Thymus (tissue), 11 donors: Measurements from ENCODE around the gene HACD2. TPM values are rescaled to one million over a fixed set of nuclear protein-coding genes. Genes with fewer than 3 reads are reported as not detected.

Experiments
- DNase-seq, 9 donors: peaks; one replicate each; pipeline ENCODE4 v3.0.0-alpha.2; 2013; ENCODE audit warnings: low spot score in 9 of 9, low read depth in 6 of 9, missing footprints in 1 of 9
- H3K27ac ChIP-seq, 2 donors: one replicate each; pipeline ENCODE4 v1.5.1; 2013; ENCODE audit warnings: control low read depth in 1 of 2, low read depth in 1 of 2, low read length in 1 of 2, mild to moderate bottlenecking in 1 of 2, moderate library complexity in 1 of 2
- H3K27me3 ChIP-seq, 2 donors: one replicate each; pipeline ENCODE4 v1.5.1; 2013; ENCODE audit warnings: low read length in 1 of 2; ENCODE audit not compliant: control insufficient read depth in 2 of 2, insufficient read depth in 1 of 2
- H3K36me3 ChIP-seq, 2 donors: one replicate each; pipeline ENCODE4 v1.5.1; 2013; ENCODE audit warnings: low read length in 1 of 2, mild to moderate bottlenecking in 1 of 2, moderate library complexity in 1 of 2; ENCODE audit not compliant: control insufficient read depth in 2 of 2, insufficient read depth in 2 of 2
- H3K4me1 ChIP-seq, 2 donors: one replicate each; pipeline ENCODE4 v1.5.1; 2013; ENCODE audit warnings: low read length in 2 of 2; ENCODE audit not compliant: control insufficient read depth in 2 of 2, insufficient read depth in 2 of 2
- H3K4me3 ChIP-seq, 2 donors: one replicate each; pipeline ENCODE4 v1.5.1; 2013; ENCODE audit warnings: low read length in 2 of 2, control low read depth in 1 of 2, mild to moderate bottlenecking in 1 of 2
- H3K9me3 ChIP-seq, 2 donors: one replicate each; pipeline ENCODE4 v1.5.1; 2013; ENCODE audit warnings: low read length in 1 of 2, mild to moderate bottlenecking in 1 of 2; ENCODE audit not compliant: control insufficient read depth in 2 of 2, insufficient read depth in 1 of 2
- WGBS: extraction: QIAGEN DNeasy Blood & Tissue Kit; methylation state at CpG from one replicate; pipeline ENCODE4 v1.1.7; 2013; 5-methylcytosine and 5-hydroxymethylcytosine counted together
- polyA plus RNA-seq: library from polyadenylated mRNA; stranded (reverse); fragments of 200-250 nt; gene quantifications from one replicate; pipeline ENCODE4 v1.2.3, GENCODE V29; 2013
- total RNA-seq: library from RNA; stranded (reverse); fragments of 120-200 nt; gene quantifications from one replicate; pipeline ENCODE4 v1.2.4, GENCODE V29; 2013
- donor health status: healthy.

HACD2 gene
- total and polyA plus RNA-seq, 2 donors, result 12.2 to 16.1 TPM

GRCh38 chr3:123479891-123480290 is 105.0 kb downstream of the HACD2 start:
- Histone ChIP-seq H3K9me3 (no peaks in the 10 kb centered on the region), H3K36me3 (no peaks in the 10 kb centered on the region), H3K4me3 (no peak overlapping the region), H3K27ac (no peak overlapping the region), H3K4me1 (no peaks in the 10 kb centered on the region), H3K27me3 (peaks cover 0 to 11% of the 10 kb centered on the region in 2 donors)
- no peak for DNase-seq
- 95% methylated on average over 10 of the region's 10 CpGs for WGBS

GRCh38 chr3:123478314-123478713 is 106.5 kb downstream of the HACD2 start:
- DNase-seq, result no peak
- H3K27me3 ChIP-seq, result peaks cover 0 to 11% of the 10 kb centered on the region in 2 donors
- WGBS, result 72% methylated on average over 2 of the region's 2 CpGs
- H3K36me3 ChIP-seq, result no peaks in the 10 kb centered on the region
- H3K9me3 ChIP-seq, result no peaks in the 10 kb centered on the region
- no peak overlapping the region for H3K27ac ChIP-seq
- H3K4me3 ChIP-seq, result no peak overlapping the region
- H3K4me1 ChIP-seq, result no peaks in the 10 kb centered on the region

- 88% methylated on average over 15 of the region's 15 CpGs for WGBS
- Histone ChIP-seq H3K4me1 (no peaks in the 10 kb centered on the region), H3K36me3 (no peaks in the 10 kb centered on the region), H3K27me3 (peaks cover 0 to 11% of the 10 kb centered on the region in 2 donors), H3K4me3 (no peak overlapping the region), H3K27ac (no peak overlapping the region), H3K9me3 (no peaks in the 10 kb centered on the region)
- no peak for DNase-seq
Observed at GRCh38 chr3:123476967-123477750, 107.7 kb downstream of the HACD2 start.

GRCh38 chr3:123475786-123476185 is 109.1 kb downstream of the HACD2 start:
- no peaks in the 10 kb centered on the region for H3K4me1 ChIP-seq
- 80% methylated on average over 7 of the region's 7 CpGs for WGBS
- no peak overlapping the region for H3K4me3 ChIP-seq
- H3K36me3 ChIP-seq, result no peaks in the 10 kb centered on the region
- H3K27ac ChIP-seq, result no peak overlapping the region
- DNase-seq, result no peak
- H3K9me3 ChIP-seq, result no peaks in the 10 kb centered on the region
- peaks cover 0 to 11% of the 10 kb centered on the region in 2 donors for H3K27me3 ChIP-seq

GRCh38 chr3:123471106-123471505 is 113.7 kb downstream of the HACD2 start:
- Histone ChIP-seq H3K4me3 (no peak overlapping the region), H3K36me3 (no peaks in the 10 kb centered on the region), H3K4me1 (no peaks in the 10 kb centered on the region), H3K9me3 (no peaks in the 10 kb centered on the region), H3K27ac (no peak overlapping the region), H3K27me3 (peaks cover 0 to 20% of the 10 kb centered on the region in 2 donors)
- DNase-seq, result no peak
- WGBS, result 99% methylated on average over 5 of the region's 5 CpGs

GRCh38 chr3:123469323-123469995 is 115.4 kb downstream of the HACD2 start:
- DNase-seq, result no peak
- Histone ChIP-seq H3K27ac (no peak overlapping the region), H3K4me1 (no peaks in the 10 kb centered on the region), H3K36me3 (no peaks in the 10 kb centered on the region), H3K9me3 (no peaks in the 10 kb centered on the region), H3K4me3 (no peak overlapping the region), H3K27me3 (peaks cover 0 to 11% of the 10 kb centered on the region in 2 donors)
- WGBS, result 85% methylated on average over 11 of the region's 11 CpGs

- 89% methylated on average over 5 of the region's 5 CpGs for WGBS
- Histone ChIP-seq H3K36me3 (no peaks in the 10 kb centered on the region), H3K27ac (no peak overlapping the region), H3K4me1 (no peaks in the 10 kb centered on the region), H3K4me3 (no peak overlapping the region), H3K27me3 (peaks cover 0 to 15% of the 10 kb centered on the region in 2 donors), H3K9me3 (no peaks in the 10 kb centered on the region)
- no peak for DNase-seq
Observed at GRCh38 chr3:123467046-123467445, 117.8 kb downstream of the HACD2 start.

- no peak for DNase-seq
- WGBS, result 85% methylated on average over 7 of the region's 7 CpGs
Observed at GRCh38 chr3:123464211-123464610, 120.6 kb downstream of the HACD2 start.

GRCh38 chr3:123459862-123460261 is 125.0 kb downstream of the HACD2 start:
- no peaks in the 10 kb centered on the region for H3K36me3 ChIP-seq

More at GRCh38 chr3:123464211-123464610, 120.6 kb downstream of the HACD2 start:
- Histone ChIP-seq H3K9me3 (no peaks in the 10 kb centered on the region), H3K4me3 (no peak overlapping the region), H3K27me3 (peaks cover 0 to 20% of the 10 kb centered on the region in 2 donors), H3K4me1 (no peaks in the 10 kb centered on the region), H3K27ac (no peak overlapping the region), H3K36me3 (no peaks in the 10 kb centered on the region)

More at GRCh38 chr3:123459862-123460261, 125.0 kb downstream of the HACD2 start:
- 66% methylated on average over 8 of the region's 8 CpGs for WGBS
- DNase-seq, result no peak
- Histone ChIP-seq H3K9me3 (no peaks in the 10 kb centered on the region), H3K27me3 (peaks cover 0 to 20% of the 10 kb centered on the region in 2 donors), H3K4me1 (no peaks in the 10 kb centered on the region), H3K4me3 (no peak overlapping the region), H3K27ac (no peak overlapping the region)
